CD8-positive, alpha-beta memory T cell (primary cell): ENCODE data around the gene LRRC4B. TPM values are rescaled to one million over a fixed set of nuclear protein-coding genes. Genes with fewer than 3 reads are reported as not detected.

Experiments used
- CTCF ChIA-PET: fragments of 350-600 bp; sonication (Branson Sonifier 250); formaldehyde crosslinking; loops from one replicate; lab custom pipeline; 2021; ENCODE audit warnings: antibody characterized with exemption; lab: Charles Lee
- POLR2A ChIA-PET: fragments of 350-600 bp; sonication (Branson Sonifier 250); formaldehyde crosslinking; loops from one replicate; lab custom pipeline; 2021; ENCODE audit warnings: antibody characterized with exemption; lab: Charles Lee
- DNase-seq, 5 donors: peaks; one replicate each; pipeline versions ENCODE4 v3.0.0 to v3.0.0-alpha.2; 2020 to 2022; ENCODE audit warnings: mixed read lengths in 1 of 5
- H3K27ac ChIP-seq: one replicate; pipeline ENCODE4 v1.7.0; 2013; ENCODE audit warnings: low read depth, mild to moderate bottlenecking, low read length, moderate library complexity
- H3K27me3 ChIP-seq: 2 replicates; pipeline ENCODE4 v1.7.0; 2013; ENCODE audit warnings: low read length, mild to moderate bottlenecking; ENCODE audit not compliant: insufficient read depth, poor library complexity, severe bottlenecking
- H3K36me3 ChIP-seq: 2 replicates; pipeline ENCODE4 v1.7.0; 2013; ENCODE audit warnings: mild to moderate bottlenecking, low read length, moderate library complexity; ENCODE audit not compliant: insufficient read depth
- H3K4me1 ChIP-seq: 2 replicates; pipeline ENCODE4 v1.7.0; 2013; ENCODE audit warnings: mild to moderate bottlenecking, low read length, moderate library complexity; ENCODE audit not compliant: insufficient read depth
- H3K4me3 ChIP-seq: 2 replicates; pipeline ENCODE4 v1.7.0; 2013; ENCODE audit warnings: mild to moderate bottlenecking, low read length
- H3K9me3 ChIP-seq: 2 replicates; pipeline ENCODE4 v1.7.0; 2013; ENCODE audit warnings: mild to moderate bottlenecking, low read length
- H3K27ac Mint-ChIP-seq, 8 donors: one replicate each; pipeline ENCODE4 v1.8.0; 2020 to 2021; ENCODE audit warnings: mixed read lengths in 8 of 8, mild to moderate bottlenecking in 6 of 8, inconsistent platforms in 3 of 8, moderate library complexity in 3 of 8
- H3K27me3 Mint-ChIP-seq, 2 donors: one replicate each; pipeline ENCODE4 v1.8.0; 2020 to 2021; ENCODE audit warnings: mixed read lengths in 2 of 2, mild to moderate bottlenecking in 1 of 2, moderate library complexity in 1 of 2
- H3K36me3 Mint-ChIP-seq, 3 donors: one replicate each; pipeline ENCODE4 v1.8.0; 2020 to 2021; ENCODE audit warnings: mixed read lengths in 3 of 3, inconsistent platforms in 1 of 3, mild to moderate bottlenecking in 1 of 3
- H3K4me1 Mint-ChIP-seq, 3 donors: one replicate each; pipeline ENCODE4 v1.8.0; 2020 to 2021; ENCODE audit warnings: mixed read lengths in 3 of 3, inconsistent platforms in 1 of 3, mild to moderate bottlenecking in 1 of 3
- H3K4me3 Mint-ChIP-seq, 7 donors: one replicate each; pipeline ENCODE4 v1.8.0; 2020 to 2021; ENCODE audit warnings: mixed read lengths in 7 of 7, mild to moderate bottlenecking in 6 of 7, moderate library complexity in 4 of 7, inconsistent platforms in 2 of 7
- H3K9me3 Mint-ChIP-seq, 5 donors: one replicate each; pipeline ENCODE4 v1.8.0; 2020 to 2022; ENCODE audit warnings: mixed read lengths in 5 of 5, mild to moderate bottlenecking in 3 of 5, moderate library complexity in 2 of 5, inconsistent platforms in 1 of 5
- polyA plus RNA-seq: library from polyadenylated mRNA; unstranded; fragments of 300-500 nt; fragmentation: Illumina TruSeq; gene quantifications from one replicate; pipeline ENCODE4 v1.2.3, GENCODE V29; 2021
- total RNA-seq, 2 experiments: library from RNA; stranded (reverse); gene quantifications; one replicate each; pipeline ENCODE4 v1.2.3, GENCODE V29; 2021

Gene LRRC4B
- total and polyA plus RNA-seq, 3 experiments from 2014 or later = not detected

GRCh38 chr19:50558039-50558438 lies 10.2 kb downstream of the LRRC4B start:
- CTCF ChIA-PET = interaction anchor here (2.0 kb wide), 1 partner anchor 11 kb away, joined by 6 read pairs; no protein-coding TSS in a partner anchor
- H3K4me1 ChIP-seq = peaks cover 8% of the 10 kb centered on the region
- Mint-ChIP-seq H3K36me3 (no peaks in the 10 kb centered on the region), H3K27me3 (peaks cover 54 to 72% of the 10 kb centered on the region in 2 donors), H3K4me3 (no peak overlapping the region), H3K27ac (no peak overlapping the region), H3K9me3 (no peaks in the 10 kb centered on the region), H3K4me1 (peaks cover 4 to 16% (median 4%) of the 10 kb centered on the region in 3 donors)
- DNase-seq = no peak
- POLR2A ChIA-PET = no interaction called here
- no peak overlapping the region for H3K4me3 ChIP-seq
- H3K36me3 ChIP-seq = no peaks in the 10 kb centered on the region
- no peak overlapping the region for H3K27ac ChIP-seq
- peaks cover 17% of the 10 kb centered on the region for H3K27me3 ChIP-seq
- no peaks in the 10 kb centered on the region for H3K9me3 ChIP-seq

- Mint-ChIP-seq H3K27me3 (peaks cover 54 to 73% of the 10 kb centered on the region in 2 donors), H3K9me3 (no peaks in the 10 kb centered on the region), H3K4me3 (peak overlapping the region in 1 of 7 donors; percentile 93), H3K36me3 (no peaks in the 10 kb centered on the region), H3K4me1 (peaks cover 4 to 20% (median 8%) of the 10 kb centered on the region in 3 donors), H3K27ac (no peak overlapping the region)
- no peaks in the 10 kb centered on the region for H3K36me3 ChIP-seq
- H3K27me3 ChIP-seq = peaks cover 17% of the 10 kb centered on the region
- H3K4me3 ChIP-seq = no peak overlapping the region
- no peaks in the 10 kb centered on the region for H3K9me3 ChIP-seq
- POLR2A ChIA-PET = no interaction called here
- DNase-seq = no peak
- peaks cover 8% of the 10 kb centered on the region for H3K4me1 ChIP-seq
- CTCF ChIA-PET = interaction anchor here (0.9 to 2.0 kb wide), 4 partner anchors 10 to 200 kb away, joined by 3 to 7 read pairs (median 4); no protein-coding TSS in a partner anchor
- H3K27ac ChIP-seq = no peak overlapping the region
These were observed 11.1 kb downstream of the LRRC4B start for GRCh38 chr19:50557009-50557613.

DNA sequence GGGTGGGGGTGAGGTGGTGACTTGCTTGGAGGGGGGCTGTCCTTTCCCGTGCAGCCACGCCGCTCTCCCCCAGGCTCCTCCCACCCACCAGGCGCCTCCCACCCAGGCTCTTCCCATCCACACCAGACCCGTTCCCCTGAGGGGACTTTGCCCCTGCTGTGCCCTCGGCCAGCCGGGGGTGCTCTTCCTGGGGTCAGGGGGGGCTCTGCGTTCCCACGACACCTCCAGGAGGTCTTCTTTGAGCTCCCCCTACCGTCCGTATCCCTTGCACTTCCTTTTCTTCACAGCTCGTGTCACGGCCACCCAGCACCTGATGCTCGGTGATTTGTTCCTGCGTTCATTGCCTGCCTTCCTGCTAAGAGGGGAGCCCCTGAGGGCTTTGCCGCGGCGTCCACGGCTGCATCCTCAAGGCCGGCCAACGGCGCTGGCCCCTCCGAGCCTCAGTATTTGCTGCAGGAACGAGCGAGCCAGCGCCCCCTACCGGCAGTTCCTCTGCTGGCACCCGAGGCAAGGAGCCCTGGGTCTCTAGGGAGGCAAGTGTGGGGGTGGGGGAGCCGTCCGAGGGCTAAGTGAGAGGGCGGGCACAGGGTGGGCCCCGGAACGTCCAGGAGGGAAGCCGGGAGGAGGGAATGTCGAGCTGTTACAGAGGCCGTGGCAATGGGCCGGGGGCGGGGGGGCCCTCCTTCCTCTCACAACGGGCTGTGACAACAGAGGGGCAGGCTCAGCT lies 11.8 kb downstream of the LRRC4B start:
- H3K4me3 Mint-ChIP-seq = peak overlapping the region; percentile 27 to 93 (median 87)
- DNase-seq = peak; percentile 48 to 70 (median 67)
- H3K27me3 Mint-ChIP-seq = peaks cover 56 to 77% of the 10 kb centered on the region in 2 donors
- H3K27ac Mint-ChIP-seq = no peak overlapping the region
- H3K4me1 Mint-ChIP-seq = peaks cover 4 to 22% (median 8%) of the 10 kb centered on the region in 3 donors
- H3K9me3 Mint-ChIP-seq = no peaks in the 10 kb centered on the region
- Histone ChIP-seq H3K36me3 (no peaks in the 10 kb centered on the region), H3K4me1 (peaks cover 8% of the 10 kb centered on the region), H3K4me3 (peak overlapping the region; percentile 66), H3K27me3 (peaks cover 17% of the 10 kb centered on the region), H3K9me3 (no peaks in the 10 kb centered on the region), H3K27ac (no peak overlapping the region)
- no peaks in the 10 kb centered on the region for H3K36me3 Mint-ChIP-seq
- ChIA-PET POLR2A (no interaction called here), CTCF (interaction anchor here (0.6 to 2.0 kb wide), 5 partner anchors 9 to 199 kb away, joined by 3 to 7 read pairs (median 3); no protein-coding TSS in a partner anchor)

DNA sequence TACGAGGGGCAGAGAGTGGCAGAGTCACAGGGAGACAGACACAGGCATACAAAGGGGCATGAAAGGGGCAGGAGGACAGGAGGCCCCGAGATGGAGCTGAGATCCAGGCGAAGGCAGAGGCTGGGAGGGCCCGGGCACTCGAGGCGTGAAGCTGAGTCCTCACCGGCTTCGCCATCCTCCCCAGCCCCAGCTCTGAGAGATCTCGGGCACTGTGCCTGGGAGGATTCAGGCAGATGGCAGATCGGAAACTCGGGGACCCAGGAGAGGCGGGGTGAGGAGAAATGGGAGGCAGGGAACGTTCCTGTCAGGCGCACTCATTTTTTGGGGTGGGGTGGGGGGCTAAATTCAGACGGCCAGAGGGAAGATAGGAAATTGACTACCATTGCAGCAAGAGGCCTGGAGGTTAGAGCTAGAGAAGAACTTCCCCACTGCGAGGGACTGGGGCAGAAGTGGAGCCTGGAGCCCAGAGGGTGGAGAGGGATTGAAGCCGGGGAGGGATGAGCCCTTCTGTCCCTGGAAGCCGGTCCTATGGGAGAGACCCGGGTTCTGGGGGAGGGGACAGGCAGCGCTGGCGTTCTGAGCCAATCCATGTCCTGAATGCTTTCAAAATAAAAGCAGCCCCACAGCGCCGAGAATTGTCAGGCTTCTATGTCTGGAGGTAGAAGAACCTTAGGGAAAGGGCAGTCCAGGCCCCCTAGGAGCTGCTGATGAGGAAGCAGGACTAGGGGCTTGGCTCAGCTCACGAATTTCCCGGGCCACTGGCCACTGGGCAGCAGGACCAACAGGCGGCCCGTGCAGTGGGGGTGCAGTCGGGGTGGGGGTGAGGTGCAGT lies 12.6 kb downstream of the LRRC4B start:
- Histone ChIP-seq H3K27ac (no peak overlapping the region), H3K36me3 (no peaks in the 10 kb centered on the region), H3K27me3 (peaks cover 17% of the 10 kb centered on the region), H3K9me3 (no peaks in the 10 kb centered on the region), H3K4me3 (no peak overlapping the region), H3K4me1 (peaks cover 8% of the 10 kb centered on the region)
- H3K27ac Mint-ChIP-seq = peak overlapping the region in 1 of 8 donors; percentile 15
- CTCF ChIA-PET = interaction anchor here (0.6 to 2.0 kb wide), 4 partner anchors 8 to 198 kb away, joined by 3 to 7 read pairs (median 4); no protein-coding TSS in a partner anchor
- no peak for DNase-seq
- no peaks in the 10 kb centered on the region for H3K36me3 Mint-ChIP-seq
- peak overlapping the region in 6 of 7 donors; percentile 23 to 86 (median 37) for H3K4me3 Mint-ChIP-seq
- H3K27me3 Mint-ChIP-seq = peaks cover 52 to 71% of the 10 kb centered on the region in 2 donors
- POLR2A ChIA-PET = no interaction called here
- no peaks in the 10 kb centered on the region for H3K9me3 Mint-ChIP-seq
- H3K4me1 Mint-ChIP-seq = peaks cover 4 to 22% (median 8%) of the 10 kb centered on the region in 3 donors

- Mint-ChIP-seq H3K36me3 (no peaks in the 10 kb centered on the region), H3K27me3 (peaks cover 49 to 71% of the 10 kb centered on the region in 2 donors), H3K4me1 (peaks cover 4 to 22% (median 8%) of the 10 kb centered on the region in 3 donors), H3K4me3 (peak overlapping the region in 2 of 7 donors; percentile 15 to 28), H3K27ac (no peak overlapping the region), H3K9me3 (no peaks in the 10 kb centered on the region)
- POLR2A ChIA-PET = no interaction called here
- CTCF ChIA-PET = no interaction called here
- Histone ChIP-seq H3K4me3 (no peak overlapping the region), H3K4me1 (peaks cover 8% of the 10 kb centered on the region), H3K27ac (no peak overlapping the region), H3K9me3 (no peaks in the 10 kb centered on the region), H3K36me3 (no peaks in the 10 kb centered on the region), H3K27me3 (peaks cover 18% of the 10 kb centered on the region)
- DNase-seq = no peak
These were observed 13.2 kb downstream of the LRRC4B start for GRCh38 chr19:50555033-50555432.

DNA sequence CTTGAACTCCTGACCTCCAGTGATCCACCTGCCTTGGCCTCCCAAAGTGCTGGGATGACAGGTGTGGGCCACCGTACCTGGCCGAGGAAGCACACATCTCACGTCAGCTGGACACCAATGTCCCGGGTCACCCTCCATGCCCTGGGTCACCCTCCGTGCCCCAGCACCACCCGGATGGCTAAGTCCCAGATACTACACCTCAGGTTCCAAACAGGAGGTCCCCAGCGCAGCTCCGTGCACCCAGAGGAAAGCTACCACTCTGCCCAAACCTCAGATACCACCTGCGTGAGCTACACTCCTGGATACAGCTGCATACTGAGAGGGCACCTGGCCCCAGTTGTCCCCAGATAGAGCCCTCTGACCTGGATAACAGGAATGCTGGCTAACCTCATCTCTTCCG lies 14.0 kb downstream of the LRRC4B start:
- no peaks in the 10 kb centered on the region for H3K9me3 Mint-ChIP-seq
- no peak overlapping the region for H3K27ac Mint-ChIP-seq
- H3K27ac ChIP-seq = no peak overlapping the region
- H3K36me3 Mint-ChIP-seq = no peaks in the 10 kb centered on the region
- H3K27me3 ChIP-seq = peaks cover 22% of the 10 kb centered on the region
- H3K4me1 ChIP-seq = peaks cover 8% of the 10 kb centered on the region
- H3K27me3 Mint-ChIP-seq = peaks cover 46 to 77% of the 10 kb centered on the region in 2 donors
- no peaks in the 10 kb centered on the region for H3K36me3 ChIP-seq
- ChIA-PET CTCF (no interaction called here), POLR2A (no interaction called here)
- H3K9me3 ChIP-seq = no peaks in the 10 kb centered on the region
- no peak overlapping the region for H3K4me3 ChIP-seq
- no peak for DNase-seq
- no peak overlapping the region for H3K4me3 Mint-ChIP-seq
- H3K4me1 Mint-ChIP-seq = peaks cover 4 to 22% (median 8%) of the 10 kb centered on the region in 3 donors

DNA sequence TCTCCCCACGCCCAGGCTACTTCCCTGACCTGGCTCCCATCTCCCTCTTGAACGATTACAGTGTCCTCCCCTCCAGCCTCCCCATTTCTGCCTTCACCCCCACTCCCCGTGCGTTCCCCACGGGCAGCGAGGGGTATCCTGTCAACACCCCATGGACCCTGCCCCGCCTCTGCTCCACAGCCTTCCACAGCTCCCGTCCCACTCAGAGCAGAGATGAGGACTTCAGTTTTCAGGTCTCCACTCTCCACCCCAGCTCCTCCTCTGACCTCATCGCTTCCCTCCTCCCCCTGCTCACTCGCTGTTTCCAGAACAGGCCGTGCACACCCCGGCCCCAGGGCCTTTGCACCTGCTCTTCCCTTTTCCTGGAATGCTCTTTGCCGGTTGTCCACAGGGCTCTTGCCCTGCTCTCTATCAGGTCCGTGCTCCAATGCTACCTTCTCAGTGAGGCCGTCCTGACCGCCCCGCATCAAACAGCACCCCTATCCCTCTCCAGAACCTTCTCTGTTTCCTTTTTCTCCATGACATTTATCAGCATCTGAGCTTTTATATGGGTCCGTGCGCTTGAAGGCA lies 15.0 kb downstream of the LRRC4B start:
- H3K4me1 Mint-ChIP-seq = peaks cover 4 to 22% (median 8%) of the 10 kb centered on the region in 3 donors
- H3K27me3 Mint-ChIP-seq = peaks cover 43 to 74% of the 10 kb centered on the region in 2 donors
- Histone ChIP-seq H3K27me3 (peaks cover 22% of the 10 kb centered on the region), H3K4me3 (no peak overlapping the region), H3K4me1 (peaks cover 8% of the 10 kb centered on the region), H3K36me3 (no peaks in the 10 kb centered on the region), H3K27ac (no peak overlapping the region), H3K9me3 (no peaks in the 10 kb centered on the region)
- no peaks in the 10 kb centered on the region for H3K36me3 Mint-ChIP-seq
- DNase-seq = no peak
- peaks cover 0 to 3% (median 0%) of the 10 kb centered on the region in 5 donors for H3K9me3 Mint-ChIP-seq
- H3K27ac Mint-ChIP-seq = no peak overlapping the region
- ChIA-PET CTCF (no interaction called here), POLR2A (no interaction called here)
- H3K4me3 Mint-ChIP-seq = no peak overlapping the region
